HEK293 (cell line): ENCODE data around the gene ANO9.

ENCODE experiments used
- CTCF ChIP-seq: fragments of 450-650 bp; formaldehyde crosslinking; IDR thresholded peaks from 2 replicates; pipeline ENCODE4 v1.5.1; 2016; ENCODE audit warnings: missing biosample characterization, missing genetic modification characterization
- PRDM10 ChIP-seq: fragments of 450-650 bp; formaldehyde crosslinking; IDR thresholded peaks from 2 replicates; pipeline ENCODE4 v1.5.1; 2016; ENCODE audit warnings: missing biosample characterization, missing genetic modification characterization
- TSHZ1 ChIP-seq: fragments of 450-650 bp; formaldehyde crosslinking; IDR thresholded peaks from 2 replicates; pipeline ENCODE4 v1.5.1; 2016; ENCODE audit warnings: missing biosample characterization, missing genetic modification characterization, borderline replicate concordance
- ZBTB11 ChIP-seq: fragments of 450-650 bp; formaldehyde crosslinking; conservative IDR thresholded peaks from 2 replicates; pipeline ENCODE4 v1.5.1; 2016; ENCODE audit warnings: low read depth, missing biosample characterization, missing genetic modification characterization
- ZBTB20 ChIP-seq: fragments of 450-650 bp; formaldehyde crosslinking; IDR thresholded peaks from 2 replicates; pipeline ENCODE4 v1.5.1; 2016; ENCODE audit warnings: missing biosample characterization, missing genetic modification characterization
- ZBTB26 ChIP-seq: fragments of 450-650 bp; formaldehyde crosslinking; optimal IDR thresholded peaks from 2 replicates; pipeline ENCODE3; 2016; ENCODE audit warnings: missing biosample characterization, mild to moderate bottlenecking, missing genetic modification characterization
- ZBTB48 ChIP-seq: fragments of 450-650 bp; formaldehyde crosslinking; IDR thresholded peaks from 2 replicates; pipeline ENCODE4 v1.5.1; 2016; ENCODE audit warnings: missing biosample characterization, missing genetic modification characterization
- ZBTB8A ChIP-seq: fragments of 450-650 bp; formaldehyde crosslinking; IDR thresholded peaks from 2 replicates; pipeline ENCODE4 v1.5.1; 2016; ENCODE audit warnings: missing biosample characterization, missing genetic modification characterization
- ZNF121 ChIP-seq: fragments of 450-650 bp; formaldehyde crosslinking; IDR thresholded peaks from 2 replicates; pipeline ENCODE4 v1.5.1; 2016; ENCODE audit warnings: missing biosample characterization, missing genetic modification characterization
- ZNF16 ChIP-seq: fragments of 450-650 bp; formaldehyde crosslinking; IDR thresholded peaks from 2 replicates; pipeline ENCODE4 v1.5.1; 2016; ENCODE audit warnings: low read depth, missing biosample characterization, missing genetic modification characterization
- ZNF169 ChIP-seq: fragments of 450-650 bp; formaldehyde crosslinking; IDR thresholded peaks from 2 replicates; pipeline ENCODE4 v1.5.1; 2016; ENCODE audit warnings: missing biosample characterization, missing genetic modification characterization
- ZNF19 ChIP-seq: fragments of 450-650 bp; formaldehyde crosslinking; IDR thresholded peaks from 2 replicates; pipeline ENCODE4; 2016; ENCODE audit warnings: missing biosample characterization, missing genetic modification characterization, low read depth
- ZNF2 ChIP-seq: fragments of 450-650 bp; formaldehyde crosslinking; IDR thresholded peaks from 2 replicates; pipeline ENCODE4 v1.5.1; 2016; ENCODE audit warnings: missing biosample characterization, missing genetic modification characterization
- ZNF239 ChIP-seq: fragments of 450-650 bp; formaldehyde crosslinking; IDR thresholded peaks from 2 replicates; pipeline ENCODE4 v1.5.1; 2016; ENCODE audit warnings: missing biosample characterization, missing genetic modification characterization
- ZNF248 ChIP-seq: fragments of 450-650 bp; formaldehyde crosslinking; IDR thresholded peaks from 2 replicates; pipeline ENCODE4 v1.5.1; 2017; ENCODE audit warnings: missing biosample characterization, missing genetic modification characterization
- ZNF274 ChIP-seq, 2 experiments: fragments of 200-500 bp in 1 of 2; fragments of 450-650 bp in 1 of 2; sonication (Bioruptor generic) in 1 of 2; formaldehyde crosslinking in 1 of 2; IDR thresholded peaks; 2 replicates each; pipeline versions ENCODE4 v1.5.1 to v1.6.1; 2014 to 2016; ENCODE audit warnings: borderline replicate concordance in 1 of 2, inconsistent platforms in 1 of 2, low read length in 1 of 2, missing biosample characterization in 1 of 2, missing genetic modification characterization in 1 of 2
- ZNF394 ChIP-seq: fragments of 450-650 bp; formaldehyde crosslinking; IDR thresholded peaks from 2 replicates; pipeline ENCODE4 v1.5.1; 2016; ENCODE audit warnings: missing biosample characterization, missing genetic modification characterization, mild to moderate bottlenecking, moderate library complexity, borderline replicate concordance
- ZNF433 ChIP-seq: fragments of 450-650 bp; formaldehyde crosslinking; IDR thresholded peaks from 2 replicates; pipeline ENCODE4 v1.5.1; 2016; ENCODE audit warnings: missing biosample characterization, missing genetic modification characterization, low read depth
- ZNF513 ChIP-seq: fragments of 450-650 bp; IDR thresholded peaks from 2 replicates; pipeline ENCODE4 v1.5.1; 2018; ENCODE audit warnings: missing biosample characterization, missing genetic modification characterization
- ZNF585B ChIP-seq: fragments of 450-650 bp; formaldehyde crosslinking; IDR thresholded peaks from 2 replicates; pipeline ENCODE4 v1.5.1; 2016; ENCODE audit warnings: missing biosample characterization, missing genetic modification characterization
- ZNF610 ChIP-seq: fragments of 450-650 bp; formaldehyde crosslinking; IDR thresholded peaks from 2 replicates; pipeline ENCODE4 v1.5.1; 2016; ENCODE audit warnings: missing biosample characterization, missing genetic modification characterization, borderline replicate concordance
- ZNF785 ChIP-seq: fragments of 450-650 bp; formaldehyde crosslinking; IDR thresholded peaks from 2 replicates; pipeline ENCODE4 v1.5.1; 2016; ENCODE audit warnings: missing biosample characterization, missing genetic modification characterization

Gene ANO9

GRCh38 chr11:416757-417621, 24.8 kb downstream of the ANO9 start (continued):
- TF ChIP-seq PRDM10: no peak
- no peak for TF ChIP-seq ZNF169 (tag by site-specific recombination)
- TF ChIP-seq ZNF2: no peak
- TF ChIP-seq ZNF433 (tag by site-specific recombination): no peak
- TF ChIP-seq ZBTB26 (tag by site-specific recombination): peak; percentile 57
- TF ChIP-seq ZBTB48 (tag by site-specific recombination): no peak
- TF ChIP-seq ZNF248 (tag by site-specific recombination): no peak
- no peak for TF ChIP-seq ZNF610 (tag by site-specific recombination)
- no peak for TF ChIP-seq ZNF19 (tag by site-specific recombination)
- TF ChIP-seq TSHZ1: no peak
- TF ChIP-seq ZNF513: no peak
- TF ChIP-seq ZNF394 (tag by site-specific recombination): no peak
- peak; percentile 80 for TF ChIP-seq ZBTB8A (tag by site-specific recombination)
- no peak for TF ChIP-seq ZNF785 (tag by site-specific recombination)
- no peak for TF ChIP-seq CTCF (tag by site-specific recombination)
- no peak for TF ChIP-seq ZNF274 (IDR thresholded peaks at IDR 0.05; ENCODE audit: low read length)
- no peak for TF ChIP-seq ZNF274 (tag by site-specific recombination; IDR thresholded peaks at IDR 0.05; ENCODE audit: borderline replicate concordance)
- TF ChIP-seq ZNF585B (tag by site-specific recombination): no peak
- peak; percentile 98 for TF ChIP-seq ZBTB20 (tag by site-specific recombination)
- TF ChIP-seq ZNF239 (tag by site-specific recombination): no peak
- TF ChIP-seq ZNF121 (tag by site-specific recombination): no peak
- TF ChIP-seq ZBTB11 (tag by site-specific recombination): no peak
- TF ChIP-seq ZNF16 (tag by site-specific recombination): no peak
